Keratinocyte (primary cell): ENCODE measurements around the gene PFKFB4. TPM values are rescaled to one million over a fixed set of nuclear protein-coding genes. Genes with fewer than 3 reads are reported as not detected.

Source experiments
- DNase-seq: peaks from one replicate; pipeline ENCODE4 v3.0.0-alpha.2; 2011; ENCODE audit warnings: low read depth, missing footprints, low spot score
- FAIRE-seq: peaks from 2 replicates; lab custom pipeline; 2011; peaks lifted over from hg19 to GRCh38; lab: Jason Lieb, UNC
- H2AFZ ChIP-seq: 2 replicates; pipeline ENCODE4 v1.6.0; 2012; ENCODE audit warnings: low read length, control low read depth, inconsistent platforms; ENCODE audit not compliant: control insufficient read depth
- H3K27ac ChIP-seq: 2 replicates; pipeline ENCODE4 v1.5.1; 2011; ENCODE audit warnings: low read length; ENCODE audit not compliant: control insufficient read depth, insufficient read depth
- H3K27me3 ChIP-seq: 3 replicates; pipeline ENCODE4 v1.6.0; 2011; ENCODE audit warnings: low read length; ENCODE audit not compliant: control insufficient read depth, insufficient read depth; ENCODE audit errors: extremely low read depth
- H3K36me3 ChIP-seq, 2 experiments: 2 replicates in 1 of 2; 3 replicates in 1 of 2; pipeline ENCODE4 v1.5.1; 2011; ENCODE audit warnings: low read length in 2 of 2, mild to moderate bottlenecking in 1 of 2; ENCODE audit not compliant: control insufficient read depth in 2 of 2, insufficient read depth in 2 of 2; ENCODE audit errors: extremely low read depth in 1 of 2
- H3K4me1 ChIP-seq: 3 replicates; pipeline ENCODE4 v1.5.1; 2011; ENCODE audit warnings: low read length; ENCODE audit not compliant: control insufficient read depth, insufficient read depth; ENCODE audit errors: extremely low read depth
- H3K4me2 ChIP-seq: 3 replicates; pipeline ENCODE4 v1.6.0; 2011; ENCODE audit warnings: low read depth, low read length; ENCODE audit not compliant: control insufficient read depth, insufficient read depth; ENCODE audit errors: extremely low read depth
- H3K4me3 ChIP-seq, 3 experiments: fragments of 200-600 bp in 1 of 3; sonication (generic) in 1 of 3; 2 replicates in 2 of 3; 3 replicates in 1 of 3; pipeline ENCODE4 v1.5.1; 2011 to 2016; ENCODE audit warnings: low read length in 3 of 3, mild to moderate bottlenecking in 3 of 3, control low read depth in 2 of 3, inconsistent platforms in 1 of 3, low read depth in 1 of 3, mixed read lengths in 1 of 3, mixed run types in 1 of 3, moderate library complexity in 1 of 3; ENCODE audit not compliant: control insufficient read depth in 2 of 3, insufficient read depth in 2 of 3; ENCODE audit errors: extremely low read depth in 1 of 3
- H3K79me2 ChIP-seq: 2 replicates; pipeline ENCODE4 v1.6.0; 2012; ENCODE audit warnings: low read length; ENCODE audit not compliant: control insufficient read depth, insufficient read depth
- H3K9ac ChIP-seq: 3 replicates; pipeline ENCODE4 v1.6.0; 2011; ENCODE audit warnings: low read length; ENCODE audit not compliant: control insufficient read depth, insufficient read depth; ENCODE audit errors: extremely low read depth
- H3K9me1 ChIP-seq: 3 replicates; pipeline ENCODE4 v1.6.0; 2011; ENCODE audit warnings: low read length; ENCODE audit not compliant: control insufficient read depth, insufficient read depth; ENCODE audit errors: extremely low read depth
- H3K9me3 ChIP-seq: 2 replicates; pipeline ENCODE4 v1.5.1; 2012; ENCODE audit warnings: low read depth, low read length; ENCODE audit not compliant: control insufficient read depth
- H4K20me1 ChIP-seq: 3 replicates; pipeline ENCODE4 v1.6.0; 2011; ENCODE audit warnings: low read length; ENCODE audit not compliant: control insufficient read depth, insufficient read depth; ENCODE audit errors: extremely low read depth
- CTCF ChIP-seq, 3 experiments: IDR thresholded peaks in 1 of 3; conservative IDR thresholded peaks in 1 of 3; optimal IDR thresholded peaks in 1 of 3; 2 replicates in 2 of 3; 3 replicates in 1 of 3; pipeline versions ENCODE3 to v1.5.1; 2011; ENCODE audit warnings: low read length in 3 of 3, mild to moderate bottlenecking in 3 of 3, moderate library complexity in 2 of 3, control low read depth in 1 of 3, inconsistent platforms in 1 of 3; ENCODE audit not compliant: insufficient read depth in 2 of 3; ENCODE audit errors: extremely low read depth in 1 of 3
- EZH2 ChIP-seq: IDR thresholded peaks from one replicate; pipeline ENCODE4 v1.6.1; 2012; ENCODE audit warnings: inconsistent platforms, mild to moderate bottlenecking, low read length, moderate library complexity
- dilution Hi-C: fragments of 300-500 bp; cut with MboI; formaldehyde crosslinking; loops from one replicate; pipeline ENCODE4 v1.7.0; 2020; ENCODE audit warnings: low sequenced_read_pairs; ENCODE audit not compliant: extremely low pct_ligation_motif_present
- polyA plus RNA-seq, 5 experiments: library from polyadenylated mRNA; depleted of rRNA in 3 of 5; stranded (reverse) in 3 of 5; stranded (forward) in 1 of 5; unstranded in 1 of 5; fragments of >200 nt; gene quantifications; 1 replicate in 1 of 5; 2 replicates in 3 of 5; 3 replicates in 1 of 5; pipeline versions ENCODE4 v1.2.1 to v1.2.3, GENCODE V29; 2011 to 2012; ENCODE audit warnings: missing spikeins in 2 of 5, low read depth in 1 of 5, low replicate concordance in 1 of 5
- small RNA-seq, 3 experiments: library from RNA; depleted of rRNA; stranded (forward); fragments of <200 nt; gene quantifications; one replicate each; pipeline ENCODE3, GENCODE V24; 2012; ENCODE audit warnings: low read depth in 3 of 3, low replicate concordance in 1 of 3; ENCODE audit not compliant: insufficient read length in 3 of 3

Gene PFKFB4
- polyA plus RNA-seq, 1 donor (not counting 4 experiments of a cell fraction or from before 2014, with no cell fraction given), result 15.1 TPM

- H3K4me2 ChIP-seq, result no peak overlapping the region
- no peaks in the 10 kb centered on the region for H3K9me3 ChIP-seq
- no peak overlapping the region for H3K4me3 ChIP-seq
- H3K27me3 ChIP-seq, result no peaks in the 10 kb centered on the region
- no peak for FAIRE-seq
- peaks cover 42% of the 10 kb centered on the region for H3K4me1 ChIP-seq
- no peak overlapping the region for H2AFZ ChIP-seq
- DNase-seq, result no peak
- dilution Hi-C loops, result no loop called here
- H3K27ac ChIP-seq, result no peak overlapping the region
- peaks cover 52% of the 10 kb centered on the region for H3K79me2 ChIP-seq
- TF ChIP-seq EZH2, result no peak
- TF ChIP-seq CTCF (optimal IDR thresholded peaks at IDR 0.05 in 1 of 3, IDR thresholded peaks at IDR 0.05 in 1 of 3, conservative IDR thresholded peaks at IDR 0.05 in 1 of 3; ENCODE audit: extremely low read depth in 1 of 3, insufficient read depth in 2 of 3, low read length in 3 of 3), result no peak
- no peak overlapping the region for H3K9ac ChIP-seq
- peaks cover 8 to 27% of the 10 kb centered on the region in 2 experiments for H3K36me3 ChIP-seq
- no peaks in the 10 kb centered on the region for H4K20me1 ChIP-seq
- H3K9me1 ChIP-seq, result no peaks in the 10 kb centered on the region
Observed at GRCh38 chr3:48468329-48468731, 88.3 kb downstream of the PFKFB4 start.

Small RNA genes lying within 50 kb of the gene (small RNA-seq; reads per million reads assigned to genes)
- 0 to 0.33 (median 0.25) reads per million in 3 experiments for gene MIR6823

Other genes starting within 250 kb of the PFKFB4 start
- gene SPINK8, start 223.1 kb downstream of the PFKFB4 start, polyA plus RNA-seq, result not detected in 3 replicates
- gene FBXW12, start 184.6 kb downstream of the PFKFB4 start, polyA plus RNA-seq, result not detected in 3 replicates
- gene PLXNB1, start 126.7 kb downstream of the PFKFB4 start, polyA plus RNA-seq, result 67.5 to 124 TPM (median 83.0 TPM) in 3 replicates
- gene CCDC51, start 116.7 kb downstream of the PFKFB4 start, polyA plus RNA-seq, result 27.9 to 28.8 TPM (median 28.4 TPM) in 3 replicates
- 190 to 418 TPM (median 306 TPM) in 3 replicates for gene TMA7, start 116.5 kb downstream of the PFKFB4 start, polyA plus RNA-seq
- gene ATRIP, start 110.1 kb downstream of the PFKFB4 start, polyA plus RNA-seq, result 8.6 to 9.7 TPM (median 9.1 TPM) in 3 replicates
- 94.4 to 159 TPM (median 95.5 TPM) in 3 replicates for gene SHISA5, start 52.6 kb downstream of the PFKFB4 start, polyA plus RNA-seq
- 5.7 to 10.0 TPM (median 6.3 TPM) in 3 replicates for gene UCN2, start 7.0 kb upstream of the PFKFB4 start, polyA plus RNA-seq
- 59.4 to 91.3 TPM (median 74.4 TPM) in 3 replicates for gene COL7A1, start 38.5 kb upstream of the PFKFB4 start, polyA plus RNA-seq
- gene UQCRC1, start 52.8 kb upstream of the PFKFB4 start, polyA plus RNA-seq, result 417 to 473 TPM (median 440 TPM) in 3 replicates
- not detected in 3 replicates for gene TMEM89, start 65.0 kb upstream of the PFKFB4 start, polyA plus RNA-seq
- gene SLC26A6, start 78.7 kb upstream of the PFKFB4 start, polyA plus RNA-seq, result 24.9 to 35.7 TPM (median 34.5 TPM) in 3 replicates
- gene CELSR3, start 106.1 kb upstream of the PFKFB4 start, polyA plus RNA-seq, result 0.25 to 0.53 TPM (median 0.31 TPM) in 3 replicates
- gene NCKIPSD, start 129.1 kb upstream of the PFKFB4 start, polyA plus RNA-seq, result 9.8 to 15.8 TPM (median 10.5 TPM) in 3 replicates
- 94.3 to 124 TPM (median 110 TPM) in 3 replicates for gene IP6K2, start 160.4 kb upstream of the PFKFB4 start, polyA plus RNA-seq